H9 (cell line): ENCODE results near the gene SCUBE1. TPM values are rescaled to one million over a fixed set of nuclear protein-coding genes. Genes with fewer than 3 reads are reported as not detected.

Experiments
- DNase-seq: peaks from one replicate; pipeline ENCODE4 v3.0.0-alpha.2; 2017
- H2AFZ ChIP-seq: one replicate; pipeline ENCODE4 v1.6.1; 2013; ENCODE audit warnings: mild to moderate bottlenecking, low read length, control low read depth, moderate library complexity
- H2AK5ac ChIP-seq: 2 replicates; pipeline ENCODE4 v1.6.1; 2013; ENCODE audit warnings: low read length, control low read depth, mixed read lengths; ENCODE audit not compliant: insufficient read length
- H2BK120ac ChIP-seq: one replicate; pipeline ENCODE4 v1.6.1; 2013; ENCODE audit warnings: low read depth, mild to moderate bottlenecking, low read length, control low read depth, inconsistent platforms; ENCODE audit not compliant: poor library complexity, severe bottlenecking
- H2BK12ac ChIP-seq: 2 replicates; pipeline ENCODE4 v1.6.1; 2013; ENCODE audit warnings: low read length, control low read depth, mixed read lengths, low read depth; ENCODE audit not compliant: insufficient read length
- H2BK15ac ChIP-seq: 2 replicates; pipeline ENCODE4 v1.6.1; 2013; ENCODE audit warnings: low read depth, low read length, control low read depth
- H2BK20ac ChIP-seq: one replicate; pipeline ENCODE4 v1.6.1; 2013; ENCODE audit warnings: low read depth, mild to moderate bottlenecking, low read length, control low read depth, inconsistent platforms; ENCODE audit not compliant: poor library complexity, severe bottlenecking
- H2BK5ac ChIP-seq: 2 replicates; pipeline ENCODE4 v1.6.1; 2013; ENCODE audit warnings: low read length, control low read depth, mixed read lengths; ENCODE audit not compliant: insufficient read length
- H3K14ac ChIP-seq: 2 replicates; pipeline ENCODE4 v1.6.1; 2013; ENCODE audit warnings: low read length, control low read depth; ENCODE audit not compliant: insufficient read depth
- H3K18ac ChIP-seq: 2 replicates; pipeline ENCODE4 v1.6.1; 2013; ENCODE audit warnings: low read depth, mild to moderate bottlenecking, mixed read lengths, low read length, control low read depth; ENCODE audit not compliant: insufficient read length
- H3K23ac ChIP-seq: 2 replicates; pipeline ENCODE4 v1.6.1; 2013; ENCODE audit warnings: low read length, control low read depth, mixed read lengths, low read depth; ENCODE audit not compliant: insufficient read length
- H3K23me2 ChIP-seq: 2 replicates; pipeline ENCODE4 v1.6.1; 2013; ENCODE audit warnings: low read depth, mild to moderate bottlenecking, mixed read lengths, low read length, control low read depth; ENCODE audit not compliant: insufficient read length, poor library complexity, severe bottlenecking
- H3K27ac ChIP-seq: 2 replicates; pipeline ENCODE4 v1.5.1; 2013; ENCODE audit warnings: low read length, control low read depth, mixed read lengths, low read depth; ENCODE audit not compliant: insufficient read length
- H3K27me3 ChIP-seq: 2 replicates; pipeline ENCODE4 v1.6.1; 2013; ENCODE audit warnings: low read length, control low read depth, inconsistent platforms; ENCODE audit not compliant: insufficient read depth
- H3K4ac ChIP-seq: 2 replicates; pipeline ENCODE4 v1.6.1; 2013; ENCODE audit warnings: low read depth, mild to moderate bottlenecking, control low read depth, inconsistent platforms, low read length, moderate library complexity
- H3K4me1 ChIP-seq: 2 replicates; pipeline ENCODE4 v1.6.1; 2013; ENCODE audit warnings: low read length, control low read depth, inconsistent platforms; ENCODE audit not compliant: insufficient read depth
- H3K4me2 ChIP-seq: 2 replicates; pipeline ENCODE4 v1.6.1; 2013; ENCODE audit warnings: low read length, control low read depth, mixed read lengths; ENCODE audit not compliant: insufficient read length, insufficient read depth
- H3K56ac ChIP-seq: 2 replicates; pipeline ENCODE4 v1.6.1; 2013; ENCODE audit warnings: low read depth, mild to moderate bottlenecking, mixed read lengths, low read length, control low read depth; ENCODE audit not compliant: insufficient read length
- H3K79me1 ChIP-seq: 2 replicates; pipeline ENCODE4 v1.6.1; 2013; ENCODE audit warnings: low read depth, mild to moderate bottlenecking, moderate library complexity, low read length, control low read depth, inconsistent platforms; ENCODE audit not compliant: insufficient read depth, poor library complexity, severe bottlenecking
- H3K79me2 ChIP-seq: 2 replicates; pipeline ENCODE4 v1.6.1; 2013; ENCODE audit warnings: low read length, control low read depth, inconsistent platforms; ENCODE audit not compliant: insufficient read depth
- H3K9ac ChIP-seq: 2 replicates; pipeline ENCODE4 v1.6.1; 2013; ENCODE audit warnings: low read length, control low read depth, mixed read lengths; ENCODE audit not compliant: insufficient read length; ENCODE audit errors: extremely low read depth
- H3K9me3 ChIP-seq: one replicate; pipeline ENCODE4 v1.6.1; 2013; ENCODE audit warnings: low read depth, low read length, inconsistent platforms; ENCODE audit not compliant: control insufficient read depth
- H3T11ph ChIP-seq: one replicate; pipeline ENCODE4 v1.6.1; 2013; ENCODE audit warnings: mild to moderate bottlenecking, low read length, control low read depth, inconsistent platforms
- H4K20me1 ChIP-seq: one replicate; pipeline ENCODE4 v1.6.1; 2013; ENCODE audit not compliant: control insufficient read depth, insufficient read length, insufficient read depth
- H4K5ac ChIP-seq: 2 replicates; pipeline ENCODE4 v1.6.1; 2013; ENCODE audit warnings: low read depth, mild to moderate bottlenecking, mixed read lengths, low read length, control low read depth; ENCODE audit not compliant: insufficient read length
- H4K8ac ChIP-seq: replicated peaks from 2 replicates; pipeline ENCODE4 v1.6.1; 2013; ENCODE audit warnings: low read length, control low read depth, mixed read lengths, low read depth; ENCODE audit not compliant: insufficient read length
- H4K91ac ChIP-seq: 2 replicates; pipeline ENCODE4 v1.6.1; 2013; ENCODE audit warnings: low read depth, mild to moderate bottlenecking, moderate library complexity, mixed read lengths, low read length, control low read depth; ENCODE audit not compliant: insufficient read length
- H3K27ac Mint-ChIP-seq, 3 experiments: 2 replicates in 2 of 3; 3 replicates in 1 of 3; pipeline ENCODE4 v1.8.0; 2020 to 2021; ENCODE audit warnings: mixed read lengths in 3 of 3, mild to moderate bottlenecking in 1 of 3, moderate library complexity in 1 of 3
- H3K27me3 Mint-ChIP-seq: 2 replicates; pipeline ENCODE4 v1.8.0; 2021; ENCODE audit warnings: low read depth, mild to moderate bottlenecking, moderate library complexity, mixed read lengths
- H3K36me3 Mint-ChIP-seq, 3 experiments: 2 replicates in 2 of 3; 3 replicates in 1 of 3; pipeline ENCODE4 v1.8.0; 2020 to 2021; ENCODE audit warnings: low read depth in 3 of 3, mixed read lengths in 3 of 3; ENCODE audit not compliant: insufficient read depth in 1 of 3
- H3K4me1 Mint-ChIP-seq, 2 experiments: 2 replicates each; pipeline ENCODE4 v1.8.0; 2020; ENCODE audit warnings: mixed read lengths in 2 of 2
- H3K4me3 Mint-ChIP-seq, 2 experiments: 2 replicates in 1 of 2; 3 replicates in 1 of 2; pipeline ENCODE4 v1.8.0; 2020 to 2021; ENCODE audit warnings: mild to moderate bottlenecking in 2 of 2, mixed read lengths in 2 of 2, moderate library complexity in 1 of 2
- H3K9me3 Mint-ChIP-seq, 2 experiments: 2 replicates in 1 of 2; 3 replicates in 1 of 2; pipeline ENCODE4 v1.8.0; 2020; ENCODE audit warnings: mild to moderate bottlenecking in 2 of 2, mixed read lengths in 2 of 2, moderate library complexity in 1 of 2
- WGBS: extraction: QIAGEN DNeasy Blood & Tissue Kit; methylation state at CpG from one replicate; pipeline ENCODE4 v1.1.7; 2013; ENCODE audit warnings: missing lambda C conversion rate, low lambda C conversion rate, mixed read lengths; ENCODE audit not compliant: insufficient read length; ENCODE audit errors: extremely low coverage; 5-methylcytosine and 5-hydroxymethylcytosine counted together
- total RNA-seq: library from RNA; stranded (reverse); gene quantifications from 2 replicates; pipeline ENCODE4 v1.2.1, GENCODE V29; 2021
- TF ChIP-seq, protein P1 (sequence below): fragments of 200-600 bp; sonication (generic); conservative IDR thresholded peaks from 3 replicates; pipeline ENCODE4 v1.8.0; 2021; ENCODE audit warnings: antibody characterized with exemption, mild to moderate bottlenecking

SCUBE1 gene
- total RNA-seq, 1 experiment from 2014 or later: 1.2 TPM

DNA sequence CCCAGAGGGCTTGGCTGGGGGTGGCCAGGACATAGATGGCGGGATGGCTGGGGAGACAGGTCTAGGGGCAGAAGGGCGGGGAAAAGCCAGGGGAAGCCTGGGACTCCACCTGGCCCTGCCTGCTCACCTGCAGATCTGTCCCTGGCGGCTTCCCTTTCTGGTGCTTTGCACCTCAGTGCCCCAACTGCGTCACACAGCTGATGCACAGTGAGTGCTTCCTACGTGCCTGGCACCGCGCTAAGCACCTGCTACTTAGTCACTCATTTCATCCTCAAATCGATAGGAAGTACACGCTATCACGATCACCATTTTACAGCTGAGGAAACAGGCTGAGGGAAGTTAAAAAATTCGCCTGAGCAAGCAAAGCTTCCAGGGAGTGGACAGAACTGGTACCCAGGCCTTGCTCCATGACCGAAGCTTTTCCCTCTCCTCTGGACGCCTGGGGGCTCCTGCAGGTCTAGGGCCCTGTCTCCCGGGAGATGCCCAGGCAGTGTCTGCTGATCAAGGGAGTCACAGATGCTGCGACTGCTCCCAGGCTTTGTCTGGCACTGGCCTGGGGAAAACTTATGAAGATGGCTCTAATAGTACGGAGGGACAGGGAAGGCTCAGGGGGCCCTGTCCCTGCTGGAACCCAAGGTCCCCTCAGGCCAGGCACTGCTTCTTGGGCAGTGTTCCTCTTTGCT lies 93.2 kb downstream of the SCUBE1 start:
- no peak overlapping the region for H2BK15ac ChIP-seq
- H2BK20ac ChIP-seq: no peak overlapping the region
- no peak overlapping the region for H4K5ac ChIP-seq
- H3K27ac ChIP-seq: no peak overlapping the region
- H4K91ac ChIP-seq: no peak overlapping the region
- H4K20me1 ChIP-seq: no peaks in the 10 kb centered on the region
- H3K4me1 ChIP-seq: no peaks in the 10 kb centered on the region
- no peak overlapping the region for H3T11ph ChIP-seq
- Mint-ChIP-seq H3K4me3 (no peak overlapping the region), H3K27me3 (no peaks in the 10 kb centered on the region; the same call in 1 of the 2 replicates), H3K4me1 (0 out of 4 replicates have a peak, but pooled peaks cover 0 to 3% of the 10 kb centered on the region in 2 experiments), H3K36me3 (no peaks in the 10 kb centered on the region), H3K27ac (no peak overlapping the region; a peak in 1 of 7 replicates), H3K9me3 (no peaks in the 10 kb centered on the region)
- no peak overlapping the region for H2BK12ac ChIP-seq
- H3K79me1 ChIP-seq: no peaks in the 10 kb centered on the region
- H3K56ac ChIP-seq: no peak overlapping the region
- no peak for DNase-seq
- H2BK120ac ChIP-seq: no peak overlapping the region
- H3K23me2 ChIP-seq: no peaks in the 10 kb centered on the region
- no peaks in the 10 kb centered on the region for H3K27me3 ChIP-seq
- H3K9ac ChIP-seq: no peak overlapping the region
- H2AK5ac ChIP-seq: no peak overlapping the region
- no peak overlapping the region for H3K23ac ChIP-seq
- H4K8ac ChIP-seq: no peak overlapping the region
- TF ChIP-seq, protein P1, sequence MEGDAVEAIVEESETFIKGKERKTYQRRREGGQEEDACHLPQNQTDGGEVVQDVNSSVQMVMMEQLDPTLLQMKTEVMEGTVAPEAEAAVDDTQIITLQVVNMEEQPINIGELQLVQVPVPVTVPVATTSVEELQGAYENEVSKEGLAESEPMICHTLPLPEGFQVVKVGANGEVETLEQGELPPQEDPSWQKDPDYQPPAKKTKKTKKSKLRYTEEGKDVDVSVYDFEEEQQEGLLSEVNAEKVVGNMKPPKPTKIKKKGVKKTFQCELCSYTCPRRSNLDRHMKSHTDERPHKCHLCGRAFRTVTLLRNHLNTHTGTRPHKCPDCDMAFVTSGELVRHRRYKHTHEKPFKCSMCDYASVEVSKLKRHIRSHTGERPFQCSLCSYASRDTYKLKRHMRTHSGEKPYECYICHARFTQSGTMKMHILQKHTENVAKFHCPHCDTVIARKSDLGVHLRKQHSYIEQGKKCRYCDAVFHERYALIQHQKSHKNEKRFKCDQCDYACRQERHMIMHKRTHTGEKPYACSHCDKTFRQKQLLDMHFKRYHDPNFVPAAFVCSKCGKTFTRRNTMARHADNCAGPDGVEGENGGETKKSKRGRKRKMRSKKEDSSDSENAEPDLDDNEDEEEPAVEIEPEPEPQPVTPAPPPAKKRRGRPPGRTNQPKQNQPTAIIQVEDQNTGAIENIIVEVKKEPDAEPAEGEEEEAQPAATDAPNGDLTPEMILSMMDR: no peak
- no peaks in the 10 kb centered on the region for H3K9me3 ChIP-seq
- no CpG with 5 or more reads among the region's 16 CpGs for WGBS
- H2AFZ ChIP-seq: no peak overlapping the region
- H3K79me2 ChIP-seq: no peaks in the 10 kb centered on the region
- no peak overlapping the region for H3K18ac ChIP-seq
- no peak overlapping the region; the same call in 1 of the 2 replicates for H3K14ac ChIP-seq
- H2BK5ac ChIP-seq: no peak overlapping the region
- no peak overlapping the region for H3K4me2 ChIP-seq
- no peak overlapping the region for H3K4ac ChIP-seq
